GM13977 (cell line): ENCODE data around the gene MKNK2.
"Not testable (repeated sequence)": the region's sequence is repeated elsewhere in the genome, so short reads cannot be mapped to it uniquely, and the experiment has no call there.

ENCODE experiments used
- DNase-seq: peaks from one replicate; pipeline ENCODE4 v3.0.0; 2012; ENCODE audit warnings: low spot score
- CTCF ChIP-seq: IDR thresholded peaks from 2 replicates; pipeline ENCODE4 v1.5.1; 2012; ENCODE audit warnings: mild to moderate bottlenecking, control low read depth; ENCODE audit not compliant: insufficient read depth; ENCODE audit errors: extremely low read depth, missing control alignments
- in situ Hi-C: fragments of 300-500 bp; cut with MboI; formaldehyde crosslinking; loops from one replicate; pipeline ENCODE4 v1.12.0; 2022; ENCODE audit warnings: low sequenced_read_pairs, low pct_unique_long_range_greater_than_20kb, mixed read lengths, inconsistent platforms; ENCODE audit not compliant: unreplicated experiment

The MKNK2 gene

GRCh38 chr19:2096480-2097202 lies 45.6 kb upstream of the MKNK2 start, which contains the start of gene IZUMO4:
TSS of gene IZUMO4 (plus strand) at chr19:2096915. CDS start at chr19:2096946, 31 bp downstream.
- peak; percentile 100 for DNase-seq
- TF ChIP-seq CTCF: peak; percentile 44
- in situ Hi-C loops: no loop called here

- no peak for DNase-seq
- in situ Hi-C loops: no loop called here
- TF ChIP-seq CTCF: peak; percentile 43
Observed at GRCh38 chr19:2096034-2096479, 45.0 kb upstream of the MKNK2 start, which contains the start of gene MOB3A. TSS of gene MOB3A (minus strand) at chr19:2096326. CDS start at chr19:2078560, 17,766 bp downstream.

GRCh38 chr19:2091926-2092525 lies 41.0 kb upstream of the MKNK2 start:
- in situ Hi-C loops, DNase-seq: not testable (repeated sequence)

GRCh38 chr19:2089727-2090053 lies 38.6 kb upstream of the MKNK2 start:
- DNase-seq: no peak
- in situ Hi-C loops: no loop called here
- no peak for TF ChIP-seq CTCF

GRCh38 chr19:2089001-2089711 lies 38.1 kb upstream of the MKNK2 start:
- DNase-seq: no peak
- TF ChIP-seq CTCF: no peak
- in situ Hi-C loops: no loop called here

- DNase-seq: peak; percentile 56
- TF ChIP-seq CTCF: peak; percentile 47
- in situ Hi-C loops: no loop called here
Observed at GRCh38 chr19:2087621-2088100, 36.6 kb upstream of the MKNK2 start.

GRCh38 chr19:2086695-2087620 lies 35.9 kb upstream of the MKNK2 start:
- in situ Hi-C loops: not testable (repeated sequence)
- DNase-seq: peak; percentile 48
